GM19372 (cell line): ENCODE data around the gene PERM1.
"Not testable (repeated sequence)": the region's sequence is repeated elsewhere in the genome, so short reads cannot be mapped to it uniquely, and the experiment has no call there.

ENCODE experiments used
- ATAC-seq: cut with Tn5 transposase; IDR thresholded peaks from one replicate; pipeline ENCODE4 v1.9.1; 2021; ENCODE audit warnings: mild to moderate bottlenecking, low read depth, moderate library complexity; ENCODE audit not compliant: unreplicated experiment

PERM1 gene

GRCh38 chr1:980137-980571 is 1.7 kb downstream of the PERM1 start:
- no peak for ATAC-seq

GRCh38 chr1:979744-980072 is 2.2 kb downstream of the PERM1 start:
- no peak for ATAC-seq

- ATAC-seq, result no peak
Observed at GRCh38 chr1:978835-979743, 2.8 kb downstream of the PERM1 start.

- no peak for ATAC-seq
Observed at GRCh38 chr1:978069-978834, 3.6 kb downstream of the PERM1 start.

- not testable (repeated sequence) for ATAC-seq
Observed at GRCh38 chr1:976791-977190, 5.1 kb downstream of the PERM1 start.

GRCh38 chr1:975896-976683 is 5.8 kb downstream of the PERM1 start:
- ATAC-seq, result peak; percentile 56

- ATAC-seq, result no peak
Observed at GRCh38 chr1:975365-975764, 6.5 kb downstream of the PERM1 start.

- no peak for ATAC-seq
Observed at GRCh38 chr1:974687-975328, 7.1 kb downstream of the PERM1 start.

GRCh38 chr1:974293-974640 is 7.6 kb downstream of the PERM1 start:
- no peak for ATAC-seq

GRCh38 chr1:973459-974292 is 8.2 kb downstream of the PERM1 start:
- no peak for ATAC-seq

GRCh38 chr1:972726-973458 is 9.0 kb downstream of the PERM1 start:
- no peak for ATAC-seq

GRCh38 chr1:971751-972506 is 10.0 kb downstream of the PERM1 start:
- ATAC-seq, result no peak

GRCh38 chr1:970973-971730 is 10.7 kb downstream of the PERM1 start:
- ATAC-seq, result no peak

GRCh38 chr1:970242-970972 is 11.5 kb downstream of the PERM1 start:
- ATAC-seq, result no peak

- ATAC-seq, result no peak
Observed at GRCh38 chr1:969260-969855, 12.5 kb downstream of the PERM1 start.

- no peak for ATAC-seq
Observed at GRCh38 chr1:967466-968343, 14.2 kb downstream of the PERM1 start.
